B cell (primary cell): ENCODE data around the gene TRIO.

Experiments
- EZH2 ChIP-seq: IDR thresholded peaks from 2 replicates; pipeline ENCODE4 v1.6.1; 2012; ENCODE audit warnings: borderline replicate concordance, low read depth, mild to moderate bottlenecking, moderate library complexity, low read length; ENCODE audit not compliant: insufficient read depth, poor library complexity, severe bottlenecking
- TF ChIP-seq, protein P1 (sequence below): fragments of 200-600 bp; IDR thresholded peaks from one replicate; pipeline ENCODE4 v1.8.0; 2022; ENCODE audit warnings: antibody characterized with exemption, mild to moderate bottlenecking

DNA sequence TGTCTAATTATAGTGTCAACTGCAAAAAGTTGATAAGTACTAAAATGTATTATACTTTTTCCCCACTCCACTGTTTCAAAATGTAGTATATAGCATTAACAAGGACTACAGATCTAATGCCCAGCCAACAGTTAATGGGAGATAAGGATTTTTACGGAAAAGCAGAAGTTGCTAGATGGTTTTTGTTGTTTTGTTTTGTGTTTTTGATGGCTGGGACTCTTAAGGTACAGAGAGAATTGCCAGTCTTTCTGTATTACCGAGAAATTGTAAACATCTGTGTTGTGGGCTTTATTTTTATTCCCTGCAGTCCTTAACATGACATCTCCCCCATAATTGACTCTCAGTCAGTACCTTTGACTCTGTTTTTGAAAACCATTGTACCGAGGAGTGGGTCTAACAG lies 44.0 kb downstream of the TRIO start:
- TF ChIP-seq, protein P1, sequence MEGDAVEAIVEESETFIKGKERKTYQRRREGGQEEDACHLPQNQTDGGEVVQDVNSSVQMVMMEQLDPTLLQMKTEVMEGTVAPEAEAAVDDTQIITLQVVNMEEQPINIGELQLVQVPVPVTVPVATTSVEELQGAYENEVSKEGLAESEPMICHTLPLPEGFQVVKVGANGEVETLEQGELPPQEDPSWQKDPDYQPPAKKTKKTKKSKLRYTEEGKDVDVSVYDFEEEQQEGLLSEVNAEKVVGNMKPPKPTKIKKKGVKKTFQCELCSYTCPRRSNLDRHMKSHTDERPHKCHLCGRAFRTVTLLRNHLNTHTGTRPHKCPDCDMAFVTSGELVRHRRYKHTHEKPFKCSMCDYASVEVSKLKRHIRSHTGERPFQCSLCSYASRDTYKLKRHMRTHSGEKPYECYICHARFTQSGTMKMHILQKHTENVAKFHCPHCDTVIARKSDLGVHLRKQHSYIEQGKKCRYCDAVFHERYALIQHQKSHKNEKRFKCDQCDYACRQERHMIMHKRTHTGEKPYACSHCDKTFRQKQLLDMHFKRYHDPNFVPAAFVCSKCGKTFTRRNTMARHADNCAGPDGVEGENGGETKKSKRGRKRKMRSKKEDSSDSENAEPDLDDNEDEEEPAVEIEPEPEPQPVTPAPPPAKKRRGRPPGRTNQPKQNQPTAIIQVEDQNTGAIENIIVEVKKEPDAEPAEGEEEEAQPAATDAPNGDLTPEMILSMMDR, result no peak
- TF ChIP-seq EZH2, result no peak
